Measurements from ENCODE around the gene CAPS. TPM values are rescaled to one million over a fixed set of nuclear protein-coding genes. Genes with fewer than 3 reads are reported as not detected.

Gene CAPS
- total and polyA plus RNA-seq, 12 donors, result 7.1 to 146 (median 19.2) TPM

GRCh38 chr19:5903624-5904351, 10.3 kb upstream of the CAPS start, which contains the start of gene NDUFA11:
Gene NDUFA11 (minus strand): TSS chr19:5903790. CDS start chr19:5903708, 82 bp downstream.
- 0 to 1% (median 0%) methylated on average over 14 to 57 of the region's 57 CpGs for WGBS, 4 donors
- intact Hi-C loops (cut with DNase I), result no loop called here
- TF ChIP-seq POLR2A (IDR thresholded peaks at IDR 0.05), result peak; percentile 81 to 84
- TF ChIP-seq, protein P1, sequence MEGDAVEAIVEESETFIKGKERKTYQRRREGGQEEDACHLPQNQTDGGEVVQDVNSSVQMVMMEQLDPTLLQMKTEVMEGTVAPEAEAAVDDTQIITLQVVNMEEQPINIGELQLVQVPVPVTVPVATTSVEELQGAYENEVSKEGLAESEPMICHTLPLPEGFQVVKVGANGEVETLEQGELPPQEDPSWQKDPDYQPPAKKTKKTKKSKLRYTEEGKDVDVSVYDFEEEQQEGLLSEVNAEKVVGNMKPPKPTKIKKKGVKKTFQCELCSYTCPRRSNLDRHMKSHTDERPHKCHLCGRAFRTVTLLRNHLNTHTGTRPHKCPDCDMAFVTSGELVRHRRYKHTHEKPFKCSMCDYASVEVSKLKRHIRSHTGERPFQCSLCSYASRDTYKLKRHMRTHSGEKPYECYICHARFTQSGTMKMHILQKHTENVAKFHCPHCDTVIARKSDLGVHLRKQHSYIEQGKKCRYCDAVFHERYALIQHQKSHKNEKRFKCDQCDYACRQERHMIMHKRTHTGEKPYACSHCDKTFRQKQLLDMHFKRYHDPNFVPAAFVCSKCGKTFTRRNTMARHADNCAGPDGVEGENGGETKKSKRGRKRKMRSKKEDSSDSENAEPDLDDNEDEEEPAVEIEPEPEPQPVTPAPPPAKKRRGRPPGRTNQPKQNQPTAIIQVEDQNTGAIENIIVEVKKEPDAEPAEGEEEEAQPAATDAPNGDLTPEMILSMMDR (IDR thresholded peaks at IDR 0.05), result peak in 1 of 6 experiments; percentile 37

DNA sequence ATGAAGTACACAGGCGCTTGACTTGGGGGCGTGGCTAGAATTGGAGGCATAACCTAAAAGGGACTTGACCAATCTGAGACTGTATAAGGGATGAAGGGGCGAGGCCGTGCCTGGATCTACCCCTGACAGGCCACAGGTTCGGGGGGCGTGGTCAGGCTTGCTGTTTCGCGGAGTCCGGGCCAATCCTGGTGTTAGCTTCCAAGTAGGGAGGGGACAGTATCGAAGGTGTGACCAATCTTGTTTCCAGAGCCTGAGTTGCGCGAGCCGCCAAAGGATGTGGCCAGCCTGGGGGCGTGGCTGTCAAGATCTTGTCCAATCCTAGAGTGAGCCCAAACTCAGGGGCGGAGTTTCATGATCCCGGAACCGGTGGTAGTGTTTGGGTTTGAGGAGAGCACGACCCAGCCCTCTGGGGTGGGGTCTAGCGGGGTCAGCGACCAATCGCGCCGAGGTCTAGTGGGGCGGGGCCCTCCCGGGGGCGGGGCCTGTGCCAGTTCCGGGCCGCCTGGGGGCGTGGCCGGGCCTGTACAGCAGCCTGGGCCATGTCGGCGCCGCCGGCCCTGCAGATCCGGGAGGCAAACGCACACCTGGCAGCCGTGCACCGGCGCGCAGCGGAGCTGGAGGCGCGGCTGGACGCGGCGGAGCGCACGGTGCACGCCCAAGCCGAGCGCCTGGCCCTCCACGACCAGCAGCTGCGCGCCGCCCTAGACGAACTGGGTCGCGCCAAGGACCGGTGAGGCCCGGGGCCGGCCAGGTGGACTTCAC, 9.5 kb upstream of the CAPS start, which contains the start of gene VMAC:
Gene VMAC, plus strand, starts transcription at position 521 of the 762 bp plus-strand sequence. Its CDS starts 19 bp downstream, at position 540.
- no peaks in the 10 kb centered on the region for H3K9me3 ChIP-seq (replicated peaks in 1 of 3)
- TF ChIP-seq, protein P1 (IDR thresholded peaks at IDR 0.05), result no peak
- peak; percentile 65 to 80 for TF ChIP-seq POLR2A (IDR thresholded peaks at IDR 0.05)
- peaks cover 0 to 8% of the 10 kb centered on the region in 2 donors for H3K36me3 ChIP-seq (replicated peaks in 1 of 2)
- H3K27ac ChIP-seq, result peak within 1 kb of the TSS; percentile 76 to 98 (median 92)
- peak; percentile 100 for DNase-seq
- WGBS, 4 donors, result 0% methylated on average over 16 to 61 of the region's 61 CpGs
- no peaks in the 10 kb centered on the region for H3K27me3 ChIP-seq
- H3K4me1 ChIP-seq (replicated peaks in 1 of 2), result peaks cover 16 to 38% of the 10 kb centered on the region in 2 donors
- H3K4me3 ChIP-seq, result peak within 1 kb of the TSS; percentile 1 to 100 (median 97)
- intact Hi-C loops (cut with DNase I), result no loop called here

More at GRCh38 chr19:5903624-5904351, 10.3 kb upstream of the CAPS start, which contains the start of gene NDUFA11:
- Histone ChIP-seq H3K27ac (peak within 1 kb of the TSS; percentile 71 to 98 (median 92)), H3K4me1 (replicated peaks in 1 of 2) (peaks cover 16 to 38% of the 10 kb centered on the region in 2 donors), H3K27me3 (no peaks in the 10 kb centered on the region), H3K36me3 (replicated peaks in 1 of 2) (peaks cover 0 to under 1% of the 10 kb centered on the region in 2 donors), H3K9me3 (replicated peaks in 1 of 3) (no peaks in the 10 kb centered on the region), H3K4me3 (peak within 1 kb of the TSS; percentile 1 to 100 (median 97))
- peak in 6 of 7 donors; percentile 98 to 100 (median 100) for DNase-seq

DNA sequence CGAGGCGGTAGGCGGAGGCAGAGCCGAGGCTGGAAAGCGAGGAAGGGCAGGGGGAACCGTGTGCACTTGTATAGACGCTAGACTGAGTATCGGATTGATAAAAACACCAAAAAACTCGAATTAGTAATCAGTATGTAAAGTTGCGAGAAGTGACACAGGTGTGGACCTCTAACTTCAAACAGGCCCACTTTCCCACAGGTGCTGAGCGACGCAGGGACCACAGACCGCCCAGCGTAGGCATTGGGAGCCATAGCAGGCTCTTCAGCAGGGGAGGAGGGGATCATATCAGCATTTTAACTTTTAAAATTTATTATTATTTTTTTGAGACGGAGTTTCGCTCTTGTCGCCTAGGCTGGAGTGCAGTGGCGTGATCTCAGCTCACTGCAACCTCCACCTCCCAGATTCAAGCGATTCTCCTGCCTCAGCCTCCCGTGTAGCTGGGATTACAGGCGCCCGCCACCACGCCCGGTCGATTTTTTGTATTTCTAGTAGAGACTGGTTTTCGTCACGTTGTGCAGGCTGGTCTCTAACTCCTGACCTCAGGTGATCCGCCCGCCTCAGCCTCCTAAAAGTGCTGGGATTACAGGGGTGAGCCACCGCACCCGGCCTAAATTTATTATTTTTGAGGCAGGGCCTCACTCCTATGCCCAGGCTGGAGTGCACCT, 8.8 kb upstream of the CAPS start:
- Histone ChIP-seq H3K4me3 (peak overlapping the region in 3 of 4 donors; percentile 62 to 95 (median 77)), H3K9me3 (replicated peaks in 1 of 3) (no peaks in the 10 kb centered on the region), H3K27ac (peak overlapping the region in 4 of 5 donors; percentile 76 to 98 (median 85)), H3K27me3 (no peaks in the 10 kb centered on the region), H3K4me1 (replicated peaks in 1 of 2) (peaks cover 16 to 38% of the 10 kb centered on the region in 2 donors), H3K36me3 (replicated peaks in 1 of 2) (peaks cover 0 to 14% of the 10 kb centered on the region in 2 donors)
- peak in 1 of 7 donors; percentile 30 for DNase-seq
- intact Hi-C loops (cut with DNase I), result no loop called here
- no peak for TF ChIP-seq POLR2A (IDR thresholded peaks at IDR 0.05)
- TF ChIP-seq, protein P1 (IDR thresholded peaks at IDR 0.05), result no peak
- 47 to 52% (median 50%) methylated on average over 31 of the region's 31 CpGs for WGBS, 4 donors
